SU-DHL-6 (cell line): ENCODE data around the gene ABHD17A.

Experiments
- H2AFZ ChIP-seq: fragments of 200-600 bp; sonication (generic); 2 replicates; pipeline ENCODE4 v1.6.1; 2014; ENCODE audit warnings: low read depth, mild to moderate bottlenecking, moderate library complexity, mixed read lengths, antibody characterized with exemption, low read length; ENCODE audit not compliant: severe bottlenecking
- H3F3A ChIP-seq: fragments of 200-600 bp; shearing (Covaris generic); 2 replicates; pipeline ENCODE4 v1.6.0; 2016; ENCODE audit warnings: antibody characterized with exemption, mild to moderate bottlenecking; ENCODE audit not compliant: insufficient read depth
- H3K27ac ChIP-seq: fragments of 200-600 bp; sonication (generic); 2 replicates; pipeline ENCODE4 v1.5.1; 2016; ENCODE audit warnings: low read depth, mild to moderate bottlenecking, low read length, moderate library complexity, mixed read lengths
- H3K27me3 ChIP-seq: fragments of 200-600 bp; sonication (generic), shearing (Covaris generic); 2 replicates; pipeline ENCODE4 v1.6.0; 2014; ENCODE audit warnings: mild to moderate bottlenecking, low read length
- H3K36me3 ChIP-seq: fragments of 200-600 bp; sonication (generic); 2 replicates; pipeline ENCODE4 v1.6.1; 2014; ENCODE audit warnings: mild to moderate bottlenecking, low read length, mixed read lengths
- H3K4me2 ChIP-seq: fragments of 300-600, 200-600 bp; shearing (Covaris generic), sonication (generic); 2 replicates; pipeline ENCODE4 v1.6.0; 2014; ENCODE audit warnings: low read length, low read depth, mild to moderate bottlenecking; ENCODE audit not compliant: poor library complexity, severe bottlenecking
- H3K4me3 ChIP-seq: fragments of 200-600 bp; sonication (generic); 2 replicates; pipeline ENCODE4 v1.5.1; 2014; ENCODE audit warnings: antibody characterized with exemption, low read length, mild to moderate bottlenecking, mixed read lengths; ENCODE audit not compliant: insufficient read depth, poor library complexity, severe bottlenecking
- H3K79me2 ChIP-seq: fragments of 200-600 bp; sonication (generic); 2 replicates; pipeline ENCODE4 v1.6.1; 2014; ENCODE audit warnings: mild to moderate bottlenecking, low read length, moderate library complexity; ENCODE audit not compliant: insufficient read depth
- H3K9ac ChIP-seq: fragments of 200-600 bp; sonication (generic); 2 replicates; pipeline ENCODE4 v1.7.0; 2014; ENCODE audit warnings: mild to moderate bottlenecking, low read length
- H3K9me2 ChIP-seq: fragments of 200-600 bp; sonication (generic); replicated peaks from 2 replicates; pipeline ENCODE4 v1.6.1; 2014; ENCODE audit warnings: low read length; ENCODE audit not compliant: insufficient read depth
- H3K9me3 ChIP-seq: fragments of 200-600 bp; sonication (generic); 2 replicates; pipeline ENCODE4 v1.6.1; 2014; ENCODE audit warnings: low read length, mixed read lengths; ENCODE audit not compliant: insufficient read depth
- H4K20me1 ChIP-seq: fragments of 200-600 bp; sonication (generic); 2 replicates; pipeline ENCODE4 v1.6.1; 2014; ENCODE audit warnings: low read depth, mild to moderate bottlenecking, antibody characterized with exemption, low read length, moderate library complexity, mixed read lengths
- CTCF ChIP-seq: fragments of 200-600 bp; sonication (generic); IDR thresholded peaks from one replicate; pipeline ENCODE4 v1.5.1; 2017; ENCODE audit warnings: antibody characterized with exemption, mild to moderate bottlenecking, low read length, moderate library complexity; ENCODE audit not compliant: insufficient read depth, poor library complexity, severe bottlenecking
- EZH2phosphoT487 ChIP-seq: fragments of 200-600 bp; sonication (generic), shearing (Covaris generic); conservative IDR thresholded peaks from 2 replicates; pipeline ENCODE4 v1.6.1; 2018; ENCODE audit warnings: mild to moderate bottlenecking, antibody characterized with exemption, low read length, moderate library complexity, mixed read lengths

ABHD17A gene

GRCh38 chr19:1871140-1871597, 14.1 kb downstream of the ABHD17A start:
- H3K79me2 ChIP-seq, result peaks cover 46% of the 10 kb centered on the region
- no peak for TF ChIP-seq EZH2phosphoT487
- no peaks in the 10 kb centered on the region for H3K36me3 ChIP-seq
- H3K27ac ChIP-seq, result no peak overlapping the region
- H3K4me3 ChIP-seq, result no peak overlapping the region
- H3K27me3 ChIP-seq, result no peaks in the 10 kb centered on the region
- H3K9me2 ChIP-seq, result no peaks in the 10 kb centered on the region
- no peak overlapping the region for H3K4me2 ChIP-seq
- H3F3A ChIP-seq, result peaks cover 12% of the 10 kb centered on the region
- H3K9me3 ChIP-seq, result no peaks in the 10 kb centered on the region
- H4K20me1 ChIP-seq, result peaks cover 8% of the 10 kb centered on the region
- no peak overlapping the region for H2AFZ ChIP-seq
- no peak overlapping the region for H3K9ac ChIP-seq

DNA sequence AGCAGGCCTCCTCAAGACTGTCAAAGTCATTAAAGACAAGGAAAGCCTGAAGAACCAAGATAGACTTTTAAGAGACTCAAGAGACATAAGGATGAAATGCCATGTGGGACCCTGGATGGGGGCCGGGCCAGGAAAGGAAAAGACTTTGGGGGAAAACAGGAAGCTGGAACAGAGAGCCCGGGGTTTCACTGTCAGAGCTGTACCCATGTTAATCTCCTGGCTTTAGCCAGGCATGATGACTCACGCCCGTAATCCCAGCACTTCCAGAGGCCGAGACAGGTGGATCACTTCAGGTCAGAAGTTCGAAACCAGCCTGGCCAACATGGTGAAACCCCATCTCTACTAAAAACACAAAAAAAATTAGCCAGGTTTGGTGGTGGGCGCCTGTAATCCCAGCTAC, 16.3 kb downstream of the ABHD17A start:
- no peak for TF ChIP-seq CTCF
- no peak for TF ChIP-seq EZH2phosphoT487
- no peaks in the 10 kb centered on the region for H3K36me3 ChIP-seq
- H4K20me1 ChIP-seq, result peaks cover 1% of the 10 kb centered on the region; the same call in 1 of the 2 replicates
- H3K27me3 ChIP-seq, result no peaks in the 10 kb centered on the region
- H3K4me2 ChIP-seq, result no peak overlapping the region
- no peak overlapping the region for H3K4me3 ChIP-seq
- peaks cover 18% of the 10 kb centered on the region for H3F3A ChIP-seq
- no peaks in the 10 kb centered on the region for H3K9me3 ChIP-seq
- no peaks in the 10 kb centered on the region for H3K9me2 ChIP-seq
- H3K79me2 ChIP-seq, result peaks cover 26% of the 10 kb centered on the region
- H3K27ac ChIP-seq, result no peak overlapping the region
- no peak overlapping the region for H3K9ac ChIP-seq
- H2AFZ ChIP-seq, result no peak overlapping the region

- Histone ChIP-seq H3K9me2 (no peaks in the 10 kb centered on the region), H3K79me2 (peaks cover 13% of the 10 kb centered on the region), H4K20me1 (no peaks in the 10 kb centered on the region), H3K27me3 (no peaks in the 10 kb centered on the region), H3K36me3 (no peaks in the 10 kb centered on the region), H3K4me2 (no peak overlapping the region), H3K4me3 (no peak overlapping the region), H3K9ac (no peak overlapping the region), H3K27ac (no peak overlapping the region), H2AFZ (no peak overlapping the region), H3F3A (peaks cover 18% of the 10 kb centered on the region), H3K9me3 (no peaks in the 10 kb centered on the region)
- TF ChIP-seq CTCF (no peak), EZH2phosphoT487 (no peak)
Observed at GRCh38 chr19:1867349-1867724, 18.0 kb downstream of the ABHD17A start.

- H3K9ac ChIP-seq, result no peak overlapping the region
- no peak overlapping the region for H2AFZ ChIP-seq
- peaks cover 20% of the 10 kb centered on the region for H3F3A ChIP-seq
- H3K4me2 ChIP-seq, result no peak overlapping the region
- H3K79me2 ChIP-seq, result peaks cover 15% of the 10 kb centered on the region
- no peak overlapping the region for H3K27ac ChIP-seq
- H3K9me2 ChIP-seq, result no peaks in the 10 kb centered on the region
- H3K9me3 ChIP-seq, result no peaks in the 10 kb centered on the region
- TF ChIP-seq CTCF, result no peak
- TF ChIP-seq EZH2phosphoT487, result no peak
- H3K36me3 ChIP-seq, result no peaks in the 10 kb centered on the region
- no peak overlapping the region for H3K4me3 ChIP-seq
- H3K27me3 ChIP-seq, result no peaks in the 10 kb centered on the region
- peaks cover under 1% of the 10 kb centered on the region; the same call in 1 of the 2 replicates for H4K20me1 ChIP-seq
Observed at GRCh38 chr19:1866693-1867348, 18.5 kb downstream of the ABHD17A start.
